ENCODE measurements around the gene FOXL2. TPM values are rescaled to one million over a fixed set of nuclear protein-coding genes. Genes with fewer than 3 reads are reported as not detected.

The FOXL2 gene
- total and polyA plus RNA-seq, 9 of the 15 experiments (the other 6 are each of a cell fraction or from before 2014, with no cell fraction given), result 0.27 to 22.1 (median 3.2) TPM

DNA sequence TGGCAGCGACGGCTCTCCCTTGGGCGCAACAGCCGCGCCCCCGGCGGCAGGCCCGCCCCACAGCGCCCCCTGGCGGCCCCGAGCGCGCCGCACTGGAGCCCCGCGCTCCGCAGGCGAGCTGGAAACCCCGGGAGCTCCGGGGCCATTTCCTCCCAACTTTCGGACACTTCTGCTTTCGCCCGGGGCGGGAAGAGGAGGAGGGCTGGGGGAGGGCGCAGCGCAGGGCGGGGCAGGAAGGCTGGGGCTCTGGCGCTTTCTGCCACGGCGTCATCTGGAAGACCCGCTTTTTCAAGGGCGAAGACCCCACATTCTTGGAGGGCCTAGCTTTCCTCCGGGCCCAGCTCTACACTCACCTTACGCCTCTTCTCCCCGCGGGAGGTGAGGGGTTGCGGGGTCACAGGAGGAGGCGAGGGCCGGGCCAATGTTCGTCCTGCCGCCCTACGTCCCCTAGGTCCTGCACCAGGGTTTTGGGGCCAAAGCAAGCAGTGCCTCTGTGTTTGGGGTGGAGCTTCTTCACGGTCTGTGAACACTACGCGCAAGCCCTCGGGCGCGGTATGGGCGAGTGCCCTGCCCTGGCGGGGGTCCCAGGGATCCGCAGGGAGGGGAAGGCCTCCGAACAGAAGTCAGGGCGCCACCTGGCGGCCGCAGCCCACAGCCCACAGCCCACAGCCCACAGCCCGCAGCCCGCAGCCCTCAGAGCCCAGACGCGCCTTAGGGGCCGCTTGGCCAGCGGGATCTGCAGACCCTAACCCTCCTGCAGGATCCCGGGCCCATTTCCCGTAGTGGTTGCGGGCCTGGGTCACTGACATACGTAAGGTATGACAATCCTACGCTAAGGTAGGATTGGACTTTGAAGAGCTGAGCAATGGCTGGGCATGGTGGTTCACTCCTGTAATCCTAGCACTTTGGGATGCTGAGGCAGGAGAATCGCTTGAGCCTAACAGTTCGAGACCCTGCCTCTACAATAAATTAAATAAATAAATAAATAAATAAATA is 31.1 kb downstream of the FOXL2 start (continued):
- TF ChIP-seq, protein P1, sequence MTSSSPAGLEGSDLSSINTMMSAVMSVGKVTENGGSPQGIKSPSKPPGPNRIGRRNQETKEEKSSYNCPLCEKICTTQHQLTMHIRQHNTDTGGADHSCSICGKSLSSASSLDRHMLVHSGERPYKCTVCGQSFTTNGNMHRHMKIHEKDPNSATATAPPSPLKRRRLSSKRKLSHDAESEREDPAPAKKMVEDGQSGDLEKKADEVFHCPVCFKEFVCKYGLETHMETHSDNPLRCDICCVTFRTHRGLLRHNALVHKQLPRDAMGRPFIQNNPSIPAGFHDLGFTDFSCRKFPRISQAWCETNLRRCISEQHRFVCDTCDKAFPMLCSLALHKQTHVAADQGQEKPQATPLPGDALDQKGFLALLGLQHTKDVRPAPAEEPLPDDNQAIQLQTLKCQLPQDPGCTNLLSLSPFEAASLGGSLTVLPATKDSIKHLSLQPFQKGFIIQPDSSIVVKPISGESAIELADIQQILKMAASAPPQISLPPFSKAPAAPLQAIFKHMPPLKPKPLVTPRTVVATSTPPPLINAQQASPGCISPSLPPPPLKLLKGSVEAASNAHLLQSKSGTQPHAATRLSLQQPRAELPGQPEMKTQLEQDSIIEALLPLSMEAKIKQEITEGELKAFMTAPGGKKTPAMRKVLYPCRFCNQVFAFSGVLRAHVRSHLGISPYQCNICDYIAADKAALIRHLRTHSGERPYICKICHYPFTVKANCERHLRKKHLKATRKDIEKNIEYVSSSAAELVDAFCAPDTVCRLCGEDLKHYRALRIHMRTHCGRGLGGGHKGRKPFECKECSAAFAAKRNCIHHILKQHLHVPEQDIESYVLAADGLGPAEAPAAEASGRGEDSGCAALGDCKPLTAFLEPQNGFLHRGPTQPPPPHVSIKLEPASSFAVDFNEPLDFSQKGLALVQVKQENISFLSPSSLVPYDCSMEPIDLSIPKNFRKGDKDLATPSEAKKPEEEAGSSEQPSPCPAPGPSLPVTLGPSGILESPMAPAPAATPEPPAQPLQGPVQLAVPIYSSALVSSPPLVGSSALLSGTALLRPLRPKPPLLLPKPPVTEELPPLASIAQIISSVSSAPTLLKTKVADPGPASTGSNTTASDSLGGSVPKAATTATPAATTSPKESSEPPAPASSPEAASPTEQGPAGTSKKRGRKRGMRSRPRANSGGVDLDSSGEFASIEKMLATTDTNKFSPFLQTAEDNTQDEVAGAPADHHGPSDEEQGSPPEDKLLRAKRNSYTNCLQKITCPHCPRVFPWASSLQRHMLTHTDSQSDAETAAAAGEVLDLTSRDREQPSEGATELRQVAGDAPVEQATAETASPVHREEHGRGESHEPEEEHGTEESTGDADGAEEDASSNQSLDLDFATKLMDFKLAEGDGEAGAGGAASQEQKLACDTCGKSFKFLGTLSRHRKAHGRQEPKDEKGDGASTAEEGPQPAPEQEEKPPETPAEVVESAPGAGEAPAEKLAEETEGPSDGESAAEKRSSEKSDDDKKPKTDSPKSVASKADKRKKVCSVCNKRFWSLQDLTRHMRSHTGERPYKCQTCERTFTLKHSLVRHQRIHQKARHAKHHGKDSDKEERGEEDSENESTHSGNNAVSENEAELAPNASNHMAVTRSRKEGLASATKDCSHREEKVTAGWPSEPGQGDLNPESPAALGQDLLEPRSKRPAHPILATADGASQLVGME (CRISPR knock-in tag; IDR thresholded peaks at IDR 0.05), result peak; percentile 49; the same call in 1 of the 2 replicates
- TF ChIP-seq MXI1 (IDR thresholded peaks at IDR 0.05; ENCODE audit: low read depth, low read length) (0 out of 2 replicates have a peak, but pooled peaks have one; percentile 28), SP1 (CRISPR knock-in tag; IDR thresholded peaks at IDR 0.05) (peak; percentile 81; the same call in 1 of the 2 replicates), RFX7 (CRISPR knock-in tag; IDR thresholded peaks at IDR 0.05) (0 out of 2 replicates have a peak, but pooled peaks have one; percentile 17), CHD4 (IDR thresholded peaks at IDR 0.05; ENCODE audit: insufficient read depth, insufficient replicate concordance, low read depth, low read length, poor library complexity, severe bottlenecking) (no peak), LCOR (CRISPR knock-in tag; IDR thresholded peaks at IDR 0.05) (no peak; the same call in 1 of the 2 replicates), SMAD1 (IDR thresholded peaks at IDR 0.05; ENCODE audit: low read depth, low read length, partially characterized antibody) (peak; percentile 20), BHLHE40 (IDR thresholded peaks at IDR 0.05; ENCODE audit: low read length) (0 out of 2 replicates have a peak, but pooled peaks have one; percentile 16), TAF1 (IDR thresholded peaks at IDR 0.05; ENCODE audit: control insufficient read depth, extremely low read depth, insufficient read depth, low read length, severe bottlenecking) (peak; percentile 73), PHF20 (IDR thresholded peaks at IDR 0.05; ENCODE audit: partially characterized antibody) (peak; percentile 12), SRF (CRISPR knock-in tag; IDR thresholded peaks at IDR 0.05) (peak in 1 of 2 experiments; percentile 9; a peak in 1 of 4 replicates)
- TF ChIP-seq, protein P2, sequence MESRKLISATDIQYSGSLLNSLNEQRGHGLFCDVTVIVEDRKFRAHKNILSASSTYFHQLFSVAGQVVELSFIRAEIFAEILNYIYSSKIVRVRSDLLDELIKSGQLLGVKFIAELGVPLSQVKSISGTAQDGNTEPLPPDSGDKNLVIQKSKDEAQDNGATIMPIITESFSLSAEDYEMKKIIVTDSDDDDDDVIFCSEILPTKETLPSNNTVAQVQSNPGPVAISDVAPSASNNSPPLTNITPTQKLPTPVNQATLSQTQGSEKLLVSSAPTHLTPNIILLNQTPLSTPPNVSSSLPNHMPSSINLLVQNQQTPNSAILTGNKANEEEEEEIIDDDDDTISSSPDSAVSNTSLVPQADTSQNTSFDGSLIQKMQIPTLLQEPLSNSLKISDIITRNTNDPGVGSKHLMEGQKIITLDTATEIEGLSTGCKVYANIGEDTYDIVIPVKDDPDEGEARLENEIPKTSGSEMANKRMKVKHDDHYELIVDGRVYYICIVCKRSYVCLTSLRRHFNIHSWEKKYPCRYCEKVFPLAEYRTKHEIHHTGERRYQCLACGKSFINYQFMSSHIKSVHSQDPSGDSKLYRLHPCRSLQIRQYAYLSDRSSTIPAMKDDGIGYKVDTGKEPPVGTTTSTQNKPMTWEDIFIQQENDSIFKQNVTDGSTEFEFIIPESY (CRISPR knock-in tag; IDR thresholded peaks at IDR 0.05), result peak; percentile 61
- TF ChIP-seq, protein P3, sequence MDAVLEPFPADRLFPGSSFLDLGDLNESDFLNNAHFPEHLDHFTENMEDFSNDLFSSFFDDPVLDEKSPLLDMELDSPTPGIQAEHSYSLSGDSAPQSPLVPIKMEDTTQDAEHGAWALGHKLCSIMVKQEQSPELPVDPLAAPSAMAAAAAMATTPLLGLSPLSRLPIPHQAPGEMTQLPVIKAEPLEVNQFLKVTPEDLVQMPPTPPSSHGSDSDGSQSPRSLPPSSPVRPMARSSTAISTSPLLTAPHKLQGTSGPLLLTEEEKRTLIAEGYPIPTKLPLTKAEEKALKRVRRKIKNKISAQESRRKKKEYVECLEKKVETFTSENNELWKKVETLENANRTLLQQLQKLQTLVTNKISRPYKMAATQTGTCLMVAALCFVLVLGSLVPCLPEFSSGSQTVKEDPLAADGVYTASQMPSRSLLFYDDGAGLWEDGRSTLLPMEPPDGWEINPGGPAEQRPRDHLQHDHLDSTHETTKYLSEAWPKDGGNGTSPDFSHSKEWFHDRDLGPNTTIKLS (IDR thresholded peaks at IDR 0.05; ENCODE audit: borderline replicate concordance, low read depth), result 0 out of 2 replicates have a peak, but pooled peaks have one; percentile 13
